K562 (cell line): ENCODE measurements around the gene REEP6. TPM values are rescaled to one million over a fixed set of nuclear protein-coding genes. Genes with fewer than 3 reads are reported as not detected.

Experiments
- ATF2 ChIP-seq: sonication (generic); formaldehyde crosslinking; IDR thresholded peaks from 2 replicates; pipeline ENCODE4 v1.8.1; 2022; ENCODE audit warnings: missing genetic modification reagents
- CUX1 ChIP-seq: fragments of 200-800 bp; sonication (Bioruptor generic); IDR thresholded peaks from 2 replicates; pipeline ENCODE4 v1.6.1; 2016; ENCODE audit warnings: missing genetic modification characterization, missing compliant biosample characterization
- FOXK2 ChIP-seq, 2 experiments: fragments of 450-650 bp; IDR thresholded peaks in 1 of 2; conservative IDR thresholded peaks in 1 of 2; 2 replicates each; pipeline ENCODE4 v1.6.1; 2016; ENCODE audit warnings: low read depth in 2 of 2, mild to moderate bottlenecking in 1 of 2
- HDAC1 ChIP-seq, 2 experiments: fragments of 450-650 bp; IDR thresholded peaks; 2 replicates each; pipeline ENCODE4 v1.6.1; 2016 to 2017; ENCODE audit warnings: inconsistent platforms in 1 of 2, mild to moderate bottlenecking in 1 of 2, moderate library complexity in 1 of 2
- MBD2 ChIP-seq: sonication (generic); IDR thresholded peaks from 2 replicates; pipeline ENCODE4 v1.6.1; 2016; ENCODE audit warnings: low read depth, borderline replicate concordance
- MITF ChIP-seq: IDR thresholded peaks from 2 replicates; pipeline ENCODE4 v1.6.1; 2014; ENCODE audit warnings: antibody characterized with exemption
- RCOR1 ChIP-seq, 2 experiments: IDR thresholded peaks; 2 replicates each; pipeline ENCODE4 v1.6.1; 2012; ENCODE audit warnings: low read depth in 2 of 2, low read length in 2 of 2, borderline replicate concordance in 1 of 2, improper control_type of control experiment in 1 of 2
- RFX1 ChIP-seq: fragments of 450-650 bp; IDR thresholded peaks from 2 replicates; pipeline ENCODE4 v1.6.1; 2016; ENCODE audit warnings: mild to moderate bottlenecking, moderate library complexity
- RNF219 ChIP-seq: fragments of 250-450 bp; sonication (Bioruptor Pico); IDR thresholded peaks from 2 replicates; pipeline ENCODE4 v1.5.0; 2022; ENCODE audit warnings: mild to moderate bottlenecking
- SAFB2 ChIP-seq: fragments of 200-400 bp; formaldehyde crosslinking; IDR thresholded peaks from 2 replicates; pipeline ENCODE4 v1.6.1; 2018; ENCODE audit warnings: borderline replicate concordance, low read length, low read depth, moderate library complexity; ENCODE audit not compliant: severe bottlenecking
- SNIP1 ChIP-seq: fragments of 450-650 bp; IDR thresholded peaks from 2 replicates; pipeline ENCODE4 v1.7.1; 2017; ENCODE audit warnings: low read depth, mild to moderate bottlenecking
- SNRNP70 ChIP-seq: fragments of 200-400 bp; formaldehyde crosslinking; optimal IDR thresholded peaks from 2 replicates; pipeline ENCODE3; 2017; ENCODE audit warnings: low read depth, low read length
- TBP ChIP-seq: optimal IDR thresholded peaks from 2 replicates; pipeline ENCODE3; 2011; ENCODE audit warnings: low read depth, low read length, improper control_type of control experiment
- ZBTB12 ChIP-seq: fragments of 250-450 bp; sonication (Bioruptor Pico); IDR thresholded peaks from 2 replicates; pipeline ENCODE4 v1.4.0; 2020
- ZNF431 ChIP-seq: sonication (generic); formaldehyde crosslinking; IDR thresholded peaks from 2 replicates; pipeline ENCODE4 v1.8.0; 2022; ENCODE audit warnings: mild to moderate bottlenecking, missing genetic modification reagents
- ZNF551 ChIP-seq: fragments of 250-450 bp; sonication (Bioruptor Pico); IDR thresholded peaks from 2 replicates; pipeline ENCODE4 v1.5.0; 2021; ENCODE audit warnings: mild to moderate bottlenecking, moderate library complexity
- polyA plus RNA-seq, 8 experiments: library from polyadenylated mRNA; depleted of rRNA in 4 of 8; stranded (reverse) in 5 of 8; unstranded in 3 of 8; fragments of >200 nt; fragmentation: Nextera tagmentation in 2 of 8; fragmentation: Illumina TruSeq in 1 of 8; extraction: Ambion mirVana in 2 of 8; extraction: Trizol in 1 of 8; gene quantifications; 2 replicates each; pipeline versions ENCODE4 v1.2.1 to v1.2.3, GENCODE V29; 2011 to 2014; ENCODE audit warnings: inconsistent platforms in 1 of 8, missing spikeins in 1 of 8
- total RNA-seq, 7 experiments: library from RNA; depleted of rRNA in 6 of 7; stranded (reverse); fragments of >200 nt in 6 of 7; fragmentation: Illumina TruSeq in 2 of 7; extraction: Trizol in 2 of 7; gene quantifications; 2 replicates each; pipeline versions ENCODE4 v1.2.1 to v1.2.3, GENCODE V29; 2011 to 2021; ENCODE audit warnings: low replicate concordance in 1 of 7

The REEP6 gene
- total and polyA plus RNA-seq, 9 of the 15 experiments (the other 6 are each of a cell fraction or from before 2014, with no cell fraction given) = 1.2 to 64.2 (median 12.7) TPM

- TF ChIP-seq CUX1 (CRISPR knock-in tag) (no peak), HDAC1 (IDR thresholded peaks at IDR 0.05) (no peak), ZNF551 (no peak), MBD2 (no peak), FOXK2 (conservative IDR thresholded peaks at IDR 0.05 in 1 of 2, IDR thresholded peaks at IDR 0.05 in 1 of 2; ENCODE audit: low read depth in 2 of 2) (no peak), RCOR1 (IDR thresholded peaks at IDR 0.05; ENCODE audit: borderline replicate concordance in 1 of 2, low read depth in 2 of 2, low read length in 2 of 2) (no peak), SNIP1 (no peak), TBP (no peak), ATF2 (CRISPR knock-in tag) (no peak), RFX1 (no peak), ZNF431 (CRISPR knock-in tag) (no peak), MITF (no peak), ZBTB12 (CRISPR knock-in tag) (no peak), RNF219 (no peak), SAFB2 (no peak), SNRNP70 (no peak)
Measured at GRCh38 chr19:1496714-1497577, 6.0 kb downstream of the REEP6 start (continued).
